H1 (cell line): Measurements from ENCODE around the gene MEIS3. TPM values are rescaled to one million over a fixed set of nuclear protein-coding genes. Genes with fewer than 3 reads are reported as not detected.
A peak's percentile ranks its signal among the peaks of the same experiment; 100 is the strongest.

Experiments
- CTCF ChIA-PET: fragments of 300-600 bp; sonication (Branson Sonifier 250); formaldehyde crosslinking; loops from one replicate; lab custom pipeline; 2021; ENCODE audit not compliant: partially characterized antibody; lab: Charles Lee
- POLR2A ChIA-PET: fragments of 300-600 bp; sonication (Branson Sonifier 250); formaldehyde crosslinking; loops from one replicate; lab custom pipeline; 2021; ENCODE audit warnings: inconsistent platforms; ENCODE audit not compliant: partially characterized antibody; lab: Charles Lee
- DNase-seq, 2 experiments: peaks; one replicate each; pipeline versions ENCODE4 v3.0.0 to v3.0.0-alpha.2; 2010 to 2022; ENCODE audit warnings: low spot score in 2 of 2, low read depth in 1 of 2, mixed read lengths in 1 of 2
- FAIRE-seq: peaks from 2 replicates; lab custom pipeline; 2011; peaks lifted over from hg19 to GRCh38; lab: Jason Lieb, UNC
- H2AFZ ChIP-seq: 2 replicates; pipeline ENCODE4 v1.8.1; 2012; ENCODE audit warnings: low read length, inconsistent platforms
- H2AK5ac ChIP-seq: 2 replicates; pipeline ENCODE4 v1.6.1; 2013; ENCODE audit warnings: low read depth, low read length
- H2BK120ac ChIP-seq: replicated peaks from 2 replicates; pipeline ENCODE3; 2013; ENCODE audit warnings: low read depth, low read length, inconsistent platforms
- H2BK12ac ChIP-seq: 2 replicates; pipeline ENCODE4 v1.6.1; 2013; ENCODE audit warnings: low read depth, low read length
- H2BK15ac ChIP-seq: 2 replicates; pipeline ENCODE4 v1.6.1; 2013; ENCODE audit warnings: low read length
- H2BK20ac ChIP-seq: 2 replicates; pipeline ENCODE4 v1.6.1; 2013; ENCODE audit warnings: low read length
- H2BK5ac ChIP-seq: 2 replicates; pipeline ENCODE4 v1.6.1; 2013; ENCODE audit warnings: low read depth, low read length
- H3K14ac ChIP-seq: 2 replicates; pipeline ENCODE4 v1.6.1; 2013; ENCODE audit warnings: inconsistent platforms; ENCODE audit not compliant: insufficient read length
- H3K18ac ChIP-seq: 2 replicates; pipeline ENCODE4 v1.6.1; 2013; ENCODE audit warnings: low read length; ENCODE audit errors: extremely low read depth
- H3K23ac ChIP-seq: 2 replicates; pipeline ENCODE4 v1.6.1; 2013; ENCODE audit warnings: inconsistent platforms; ENCODE audit not compliant: insufficient read length
- H3K23me2 ChIP-seq: 2 replicates; pipeline ENCODE4 v1.6.1; 2013; ENCODE audit warnings: low read depth, low read length
- H3K27ac ChIP-seq: 2 replicates; pipeline ENCODE4 v1.6.1; 2011; ENCODE audit warnings: low read depth, low read length, inconsistent platforms
- H3K27me3 ChIP-seq, 4 experiments: replicated peaks in 1 of 4; 1 replicate in 1 of 4; 2 replicates in 3 of 4; pipeline versions ENCODE4 v1.6.1 to v1.8.1; 2011 to 2013; ENCODE audit warnings: low read length in 3 of 4, mild to moderate bottlenecking in 3 of 4, inconsistent platforms in 2 of 4, mixed read lengths in 2 of 4, moderate library complexity in 1 of 4; ENCODE audit not compliant: control insufficient read depth in 3 of 4, insufficient read depth in 3 of 4; ENCODE audit errors: extremely low read depth in 1 of 4
- H3K36me3 ChIP-seq, 4 experiments: 2 replicates each; pipeline versions ENCODE4 v1.6.1 to v1.8.1; 2011 to 2013; ENCODE audit warnings: mild to moderate bottlenecking in 4 of 4, low read length in 3 of 4, moderate library complexity in 2 of 4, control low read depth in 1 of 4, inconsistent platforms in 1 of 4; ENCODE audit not compliant: insufficient read depth in 4 of 4, control insufficient read depth in 2 of 4
- H3K4ac ChIP-seq: replicated peaks from 2 replicates; pipeline ENCODE3; 2013; ENCODE audit warnings: low read length, low read depth, mixed read lengths, inconsistent platforms; ENCODE audit not compliant: insufficient read length
- H3K4me1 ChIP-seq, 4 experiments: replicated peaks in 1 of 4; 1 replicate in 1 of 4; 2 replicates in 3 of 4; pipeline versions ENCODE4 v1.6.1 to v1.8.1; 2011 to 2013; ENCODE audit warnings: low read length in 3 of 4, inconsistent platforms in 2 of 4, mixed read lengths in 1 of 4; ENCODE audit not compliant: insufficient read depth in 4 of 4, control insufficient read depth in 3 of 4
- H3K4me2 ChIP-seq, 2 experiments: 2 replicates each; pipeline versions ENCODE4 v1.6.1 to v1.8.1; 2011 to 2013; ENCODE audit warnings: low read depth in 2 of 2, low read length in 2 of 2, control low read depth in 1 of 2, inconsistent platforms in 1 of 2, mild to moderate bottlenecking in 1 of 2; ENCODE audit not compliant: insufficient read depth in 1 of 2
- H3K4me3 ChIP-seq, 4 experiments: fragments of 200-600, 300-600 bp in 1 of 4; sonication (generic), shearing (Covaris generic), sonication (Bioruptor Twin) in 1 of 4; 2 replicates each; pipeline versions ENCODE4 v1.5.1 to v1.8.1; 2011 to 2016; ENCODE audit warnings: low read length in 4 of 4, low read depth in 3 of 4, control low read depth in 2 of 4, inconsistent platforms in 2 of 4, mild to moderate bottlenecking in 2 of 4, mixed read lengths in 1 of 4, moderate library complexity in 1 of 4; ENCODE audit not compliant: insufficient read depth in 2 of 4; ENCODE audit errors: extremely low read depth in 1 of 4
- H3K56ac ChIP-seq: replicated peaks from 2 replicates; pipeline ENCODE3; 2013; ENCODE audit warnings: low read depth, mild to moderate bottlenecking, mixed read lengths, low read length, inconsistent platforms; ENCODE audit not compliant: insufficient read length
- H3K79me1 ChIP-seq: 2 replicates; pipeline ENCODE4 v1.6.1; 2013; ENCODE audit warnings: low read depth, low read length, control low read depth
- H3K79me2 ChIP-seq, 2 experiments: 2 replicates each; pipeline versions ENCODE4 v1.6.1 to v1.8.1; 2012 to 2013; ENCODE audit warnings: low read length in 2 of 2, mild to moderate bottlenecking in 2 of 2, inconsistent platforms in 1 of 2; ENCODE audit not compliant: insufficient read depth in 2 of 2, control insufficient read depth in 1 of 2
- H3K9ac ChIP-seq, 4 experiments: replicated peaks in 1 of 4; 1 replicate in 1 of 4; 2 replicates in 3 of 4; pipeline versions ENCODE4 v1.6.1 to v1.8.1; 2011 to 2013; ENCODE audit warnings: low read depth in 3 of 4, low read length in 3 of 4, control low read depth in 2 of 4, mild to moderate bottlenecking in 2 of 4, moderate library complexity in 2 of 4, inconsistent platforms in 1 of 4; ENCODE audit errors: extremely low read depth in 1 of 4
- H3K9me3 ChIP-seq, 2 experiments: 2 replicates each; pipeline versions ENCODE4 v1.6.1 to v1.8.1; 2012 to 2013; ENCODE audit warnings: mild to moderate bottlenecking in 2 of 2, moderate library complexity in 2 of 2, control low read depth in 1 of 2, inconsistent platforms in 1 of 2, low read depth in 1 of 2, low read length in 1 of 2, mixed read lengths in 1 of 2; ENCODE audit not compliant: insufficient read depth in 2 of 2
- H4K20me1 ChIP-seq, 2 experiments: replicated peaks in 1 of 2; 2 replicates each; pipeline versions ENCODE3 to v1.8.1; 2011 to 2013; ENCODE audit warnings: inconsistent platforms in 2 of 2, low read length in 2 of 2, mild to moderate bottlenecking in 1 of 2; ENCODE audit not compliant: insufficient read depth in 2 of 2, control insufficient read depth in 1 of 2
- H4K5ac ChIP-seq: 2 replicates; pipeline ENCODE4 v1.6.1; 2013; ENCODE audit warnings: low read length, low read depth, mixed read lengths, inconsistent platforms; ENCODE audit not compliant: insufficient read length
- H4K8ac ChIP-seq: 2 replicates; pipeline ENCODE4 v1.8.0; 2013; ENCODE audit warnings: mild to moderate bottlenecking, moderate library complexity, low read length, inconsistent platforms; ENCODE audit not compliant: insufficient read depth; ENCODE audit errors: extremely low read depth
- H4K91ac ChIP-seq: replicated peaks from 2 replicates; pipeline ENCODE3; 2013; ENCODE audit warnings: low read length, mixed read lengths, inconsistent platforms; ENCODE audit not compliant: insufficient read length
- EZH2 ChIP-seq: fragments of 200-600 bp; sonication (generic); IDR thresholded peaks from 2 replicates; pipeline ENCODE4 v1.7.1; 2012; ENCODE audit warnings: low read depth, mild to moderate bottlenecking, moderate library complexity, low read length, inconsistent platforms; ENCODE audit not compliant: severe bottlenecking
- KDM4A ChIP-seq: IDR thresholded peaks from one replicate; pipeline ENCODE4 v1.7.1; 2012; ENCODE audit warnings: low read depth, mild to moderate bottlenecking, moderate library complexity, low read length, inconsistent platforms; ENCODE audit not compliant: severe bottlenecking
- NANOG ChIP-seq: IDR thresholded peaks from 2 replicates; pipeline ENCODE4 v1.6.1; 2011; ENCODE audit warnings: low read length, low read depth, mild to moderate bottlenecking, inconsistent platforms; ENCODE audit not compliant: insufficient read depth, poor library complexity, severe bottlenecking
- POLR2AphosphoS5 ChIP-seq: IDR thresholded peaks from 2 replicates; pipeline ENCODE4 v1.6.1; 2011; ENCODE audit warnings: low read depth, low read length
- RAD21 ChIP-seq, 2 experiments: IDR thresholded peaks in 1 of 2; conservative IDR thresholded peaks in 1 of 2; 2 replicates each; pipeline ENCODE4 v1.6.1; 2011; ENCODE audit warnings: low read depth in 2 of 2, low read length in 2 of 2, improper control_type of control experiment in 1 of 2, inconsistent platforms in 1 of 2, mild to moderate bottlenecking in 1 of 2, moderate library complexity in 1 of 2
- SP1 ChIP-seq: IDR thresholded peaks from 2 replicates; pipeline ENCODE4 v1.6.1; 2011; ENCODE audit warnings: low read depth, low read length
- SUZ12 ChIP-seq: fragments of 200-600 bp; sonication (generic); IDR thresholded peaks from 2 replicates; pipeline ENCODE4 v1.6.1; 2012; ENCODE audit warnings: mild to moderate bottlenecking, inconsistent platforms, low read length, moderate library complexity, mixed read lengths
- WGBS, 2 experiments: shearing (Covaris generic) in 1 of 2; methylation state at CpG; one replicate each; pipeline versions ENCODE4 v1.1.6 to v1.1.7; 2013 to 2015; ENCODE audit warnings: low lambda C conversion rate in 2 of 2, mixed read lengths in 2 of 2, inconsistent platforms in 1 of 2, low coverage in 1 of 2, missing lambda C conversion rate in 1 of 2; ENCODE audit not compliant: insufficient replicate concordance in 2 of 2, insufficient coverage in 1 of 2, insufficient read length in 1 of 2; ENCODE audit errors: extremely low coverage in 1 of 2, missing lambda C conversion rate in 1 of 2; 5-methylcytosine and 5-hydroxymethylcytosine counted together
- polyA plus RNA-seq, 7 experiments: library from polyadenylated mRNA; depleted of rRNA in 3 of 7; stranded (reverse) in 5 of 7; unstranded in 2 of 7; fragments of >200 nt in 5 of 7; fragments of 200-250 nt in 2 of 7; gene quantifications; 1 replicate in 5 of 7; 2 replicates in 1 of 7; 4 replicates in 1 of 7; pipeline versions ENCODE4 v1.2.1 to v1.2.3, GENCODE V29; 2011 to 2013; ENCODE audit warnings: missing spikeins in 2 of 7, mixed read lengths in 2 of 7
- total RNA-seq: library from RNA; stranded (reverse); fragmentation: NEBNext Ultra II Directional; extraction: Animal tissue kit (Norgen Biotek cat#: 25700); gene quantifications from 2 replicates; pipeline ENCODE4 v1.2.1, GENCODE V29; 2021

MEIS3 gene
- total and polyA plus RNA-seq, 2 of the 8 experiments (the other 6 are each of a cell fraction or from before 2014, with no cell fraction given), result 24.5 to 28.2 TPM

DNA sequence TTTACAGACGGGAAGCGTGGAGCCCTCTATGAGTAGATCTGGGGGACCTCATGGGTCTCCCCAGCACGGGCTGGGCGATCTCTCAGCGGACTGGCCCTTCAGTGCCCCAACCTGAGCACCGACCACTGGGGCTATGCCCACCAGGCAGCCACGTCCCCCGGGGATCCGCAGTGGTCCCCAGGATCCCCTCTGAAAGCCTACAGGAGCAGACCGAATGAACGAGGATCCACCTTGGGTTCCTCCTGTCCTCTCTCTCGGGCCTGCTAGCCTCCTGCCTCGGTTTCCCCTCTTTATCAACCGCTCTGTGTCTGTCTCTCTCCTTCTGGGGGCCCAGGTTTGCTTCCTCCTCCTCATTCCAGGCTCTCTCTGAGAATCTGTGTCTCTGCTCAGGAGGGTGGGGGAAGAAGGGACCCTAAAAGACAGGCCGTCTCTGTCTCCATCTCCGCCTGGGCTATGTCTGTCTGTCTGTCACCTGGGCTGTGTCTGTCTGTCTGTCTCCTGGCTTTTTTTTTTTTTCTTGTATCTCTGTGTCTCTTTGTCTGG is 2.0 kb upstream of the MEIS3 start:
- H4K5ac ChIP-seq, result no peak overlapping the region
- peak overlapping the region in 3 of 4 experiments; percentile 26 to 75 (median 27); a peak in 6 of 8 replicates for H3K4me3 ChIP-seq
- peaks cover 39 to 76% (median 74%) of the 10 kb centered on the region in 4 experiments for H3K27me3 ChIP-seq
- FAIRE-seq (no peak), DNase-seq (no peak)
- POLR2A ChIA-PET, result interaction anchor here (0.9 kb wide), 1 partner anchor 19 kb away, joined by 3 read pairs; no protein-coding TSS in a partner anchor
- 10% methylated on average over 16 of the region's 16 CpGs; no CpG with 5 or more reads in 1 of the 2 experiments for WGBS, 2 experiments
- H3K4me2 ChIP-seq, result peak overlapping the region; percentile 92 to 96
- no peak overlapping the region for H2BK20ac ChIP-seq
- no peak overlapping the region for H3K14ac ChIP-seq
- H3K27ac ChIP-seq, result no peak overlapping the region
- no peak overlapping the region for H3K23ac ChIP-seq
- H3K23me2 ChIP-seq, result peaks cover 36% of the 10 kb centered on the region
- no peak overlapping the region for H4K8ac ChIP-seq
- H3K9me3 ChIP-seq, result no peaks in the 10 kb centered on the region
- no peak overlapping the region for H2BK15ac ChIP-seq
- H2BK5ac ChIP-seq, result no peak overlapping the region
- no peak overlapping the region for H2BK120ac ChIP-seq
- no peak overlapping the region; the same call in 1 of the 2 replicates for H2AK5ac ChIP-seq
- no peaks in the 10 kb centered on the region for H3K36me3 ChIP-seq
- H3K79me1 ChIP-seq, result no peaks in the 10 kb centered on the region
- H2AFZ ChIP-seq, result no peak overlapping the region
- H3K4ac ChIP-seq, result no peak overlapping the region
- H2BK12ac ChIP-seq, result peak overlapping the region; percentile 29; the same call in 1 of the 2 replicates
- H3K79me2 ChIP-seq, result no peaks in the 10 kb centered on the region
- H3K56ac ChIP-seq, result no peak overlapping the region
- H4K20me1 ChIP-seq, result peaks cover 5 to 8% of the 10 kb centered on the region in 2 experiments
- peak overlapping the region; percentile 38; the same call in 1 of the 2 replicates for H3K18ac ChIP-seq
- CTCF ChIA-PET, result no interaction called here
- H3K9ac ChIP-seq, result no peak overlapping the region
- TF ChIP-seq SUZ12 (peak; percentile 74; the same call in 1 of the 2 replicates), KDM4A (peak; percentile 4), RAD21 (IDR thresholded peaks at IDR 0.05 in 1 of 2, conservative IDR thresholded peaks at IDR 0.05 in 1 of 2; ENCODE audit: low read depth in 2 of 2, low read length in 2 of 2) (no peak), NANOG (no peak), EZH2 (peak; percentile 59), SP1 (no peak), POLR2AphosphoS5 (no peak)
- H3K4me1 ChIP-seq, result peaks cover 6 to 34% (median 19%) of the 10 kb centered on the region in 4 experiments
- H4K91ac ChIP-seq, result no peak overlapping the region
